CD4-positive, CD25-positive, alpha-beta regulatory T cell (primary cell): Measurements from ENCODE around the gene MAP3K14. TPM values are rescaled to one million over a fixed set of nuclear protein-coding genes. Genes with fewer than 3 reads are reported as not detected.
"Not testable (repeated sequence)": the region's sequence is repeated elsewhere in the genome, so short reads cannot be mapped to it uniquely, and the experiment has no call there.

Source experiments
- ATAC-seq, 2 donors: fragments of 150-1000 bp; cut with Tn5 transposase; one replicate each; pipeline ENCODE4 v1.10.0; 2021; ENCODE audit warnings: low read depth in 2 of 2, moderate number of reproducible peaks in 2 of 2, moderate library complexity in 1 of 2
- DNase-seq, 3 donors: peaks; one replicate each; pipeline versions ENCODE4 v3.0.0 to v3.0.0-alpha.2; 2012 to 2022; ENCODE audit warnings: mixed read lengths in 1 of 3
- H3K27ac ChIP-seq: one replicate; pipeline ENCODE4 v1.7.0; 2013; ENCODE audit warnings: mild to moderate bottlenecking, low read length; ENCODE audit not compliant: insufficient read depth, poor library complexity, severe bottlenecking
- H3K27me3 ChIP-seq: one replicate; pipeline ENCODE4 v1.7.0; 2013; ENCODE audit warnings: low read length; ENCODE audit not compliant: control insufficient read depth, insufficient read depth
- H3K36me3 ChIP-seq: one replicate; pipeline ENCODE4 v1.7.0; 2013; ENCODE audit warnings: mild to moderate bottlenecking, low read length, moderate library complexity; ENCODE audit not compliant: control insufficient read depth, insufficient read depth
- H3K4me1 ChIP-seq: 2 replicates; pipeline ENCODE4 v1.7.0; 2013; ENCODE audit warnings: mild to moderate bottlenecking, low read length; ENCODE audit not compliant: insufficient read depth, control insufficient read depth, poor library complexity, severe bottlenecking
- H3K4me3 ChIP-seq: one replicate; pipeline ENCODE4 v1.7.0; 2013; ENCODE audit warnings: low read depth, mild to moderate bottlenecking, low read length, moderate library complexity
- H3K9me3 ChIP-seq, 2 experiments: 1 replicate in 1 of 2; 2 replicates in 1 of 2; pipeline ENCODE4 v1.7.0; 2013; ENCODE audit warnings: low read length in 2 of 2, mild to moderate bottlenecking in 1 of 2, moderate library complexity in 1 of 2; ENCODE audit not compliant: control insufficient read depth in 2 of 2
- H3K27ac Mint-ChIP-seq, 3 donors: one replicate each; pipeline ENCODE4 v1.8.0; 2020 to 2022; ENCODE audit warnings: mild to moderate bottlenecking in 3 of 3, mixed read lengths in 3 of 3, moderate library complexity in 2 of 3
- H3K27me3 Mint-ChIP-seq: one replicate; pipeline ENCODE4 v1.8.0; 2022; ENCODE audit warnings: mild to moderate bottlenecking, mixed read lengths
- H3K36me3 Mint-ChIP-seq: one replicate; pipeline ENCODE4 v1.8.0; 2020; ENCODE audit warnings: mixed read lengths
- H3K4me1 Mint-ChIP-seq, 4 donors: one replicate each; pipeline ENCODE4 v1.8.0; 2020 to 2022; ENCODE audit warnings: mixed read lengths in 4 of 4, mild to moderate bottlenecking in 1 of 4
- H3K4me3 Mint-ChIP-seq, 4 donors: one replicate each; pipeline ENCODE4 v1.8.0; 2020 to 2022; ENCODE audit warnings: mild to moderate bottlenecking in 4 of 4, mixed read lengths in 4 of 4, moderate library complexity in 3 of 4
- H3K9me3 Mint-ChIP-seq, 7 donors: one replicate each; pipeline ENCODE4 v1.8.0; 2020 to 2022; ENCODE audit warnings: mixed read lengths in 7 of 7, mild to moderate bottlenecking in 3 of 7, moderate library complexity in 2 of 7
- polyA plus RNA-seq, 4 donors: library from polyadenylated mRNA; unstranded; fragments of 300-500 nt; fragmentation: Illumina TruSeq; gene quantifications; one replicate each; pipeline ENCODE4 v1.2.3, GENCODE V29; 2021
- total RNA-seq: library from RNA; stranded (reverse); gene quantifications from one replicate; pipeline ENCODE4 v1.2.3, GENCODE V29; 2022

MAP3K14 gene
- total and polyA plus RNA-seq, 5 donors from 2014 or later = 5.9 to 61.3 (median 7.2) TPM

GRCh38 chr17:45343967-45344664, 27.3 kb upstream of the MAP3K14 start:
- DNase-seq, H3K9me3 ChIP-seq, H3K36me3 ChIP-seq, H3K4me3 Mint-ChIP-seq, H3K36me3 Mint-ChIP-seq, H3K27me3 ChIP-seq, H3K9me3 Mint-ChIP-seq, H3K4me1 Mint-ChIP-seq, ATAC-seq, H3K4me3 ChIP-seq, H3K27ac ChIP-seq, H3K4me1 ChIP-seq: not testable (repeated sequence)
- Mint-ChIP-seq H3K27me3 (peaks cover 19% of the 10 kb centered on the region), H3K27ac (peak overlapping the region in 1 of 3 donors; percentile 67)

GRCh38 chr17:45342871-45343526, 26.2 kb upstream of the MAP3K14 start:
- no peaks in the 10 kb centered on the region for H3K27me3 ChIP-seq
- ATAC-seq (no peak), DNase-seq (no peak)
- no peaks in the 10 kb centered on the region for H3K9me3 ChIP-seq
- Mint-ChIP-seq H3K36me3 (no peaks in the 10 kb centered on the region), H3K4me1 (no peaks in the 10 kb centered on the region), H3K27me3 (peaks cover 11% of the 10 kb centered on the region), H3K4me3 (no peak overlapping the region), H3K9me3 (no peaks in the 10 kb centered on the region), H3K27ac (no peak overlapping the region)
- H3K27ac ChIP-seq = no peak overlapping the region
- no peak overlapping the region for H3K4me3 ChIP-seq
- no peaks in the 10 kb centered on the region for H3K4me1 ChIP-seq
- H3K36me3 ChIP-seq = no peaks in the 10 kb centered on the region

- no peaks in the 10 kb centered on the region for H3K36me3 ChIP-seq
- no peak for ATAC-seq
- H3K9me3 Mint-ChIP-seq = no peaks in the 10 kb centered on the region
- no peaks in the 10 kb centered on the region for H3K4me1 Mint-ChIP-seq
- H3K27me3 ChIP-seq = no peaks in the 10 kb centered on the region
- H3K4me3 Mint-ChIP-seq = no peak overlapping the region
- DNase-seq = no peak
- no peaks in the 10 kb centered on the region for H3K4me1 ChIP-seq
- H3K9me3 ChIP-seq = no peaks in the 10 kb centered on the region
- no peaks in the 10 kb centered on the region for H3K36me3 Mint-ChIP-seq
- H3K27ac ChIP-seq = no peak overlapping the region
- peaks cover 8% of the 10 kb centered on the region for H3K27me3 Mint-ChIP-seq
- H3K27ac Mint-ChIP-seq = peak overlapping the region in 1 of 3 donors; percentile 86
- H3K4me3 ChIP-seq = no peak overlapping the region
Observed at GRCh38 chr17:45342306-45342705, 25.5 kb upstream of the MAP3K14 start.

- DNase-seq (no peak), ATAC-seq (no peak)
- H3K4me1 ChIP-seq = no peaks in the 10 kb centered on the region
- H3K4me3 ChIP-seq = no peak overlapping the region
- Mint-ChIP-seq H3K4me1 (no peaks in the 10 kb centered on the region), H3K36me3 (no peaks in the 10 kb centered on the region), H3K27ac (no peak overlapping the region), H3K4me3 (no peak overlapping the region), H3K9me3 (no peaks in the 10 kb centered on the region), H3K27me3 (peaks cover 8% of the 10 kb centered on the region)
- no peak overlapping the region for H3K27ac ChIP-seq
- no peaks in the 10 kb centered on the region for H3K9me3 ChIP-seq
- no peaks in the 10 kb centered on the region for H3K36me3 ChIP-seq
- H3K27me3 ChIP-seq = no peaks in the 10 kb centered on the region
Observed at GRCh38 chr17:45341533-45342158, 24.8 kb upstream of the MAP3K14 start.

GRCh38 chr17:45339646-45340605, 23.1 kb upstream of the MAP3K14 start:
- H3K27ac ChIP-seq = no peak overlapping the region
- Mint-ChIP-seq H3K27ac (no peak overlapping the region), H3K36me3 (no peaks in the 10 kb centered on the region), H3K9me3 (no peaks in the 10 kb centered on the region), H3K4me1 (no peaks in the 10 kb centered on the region), H3K27me3 (peaks cover 4% of the 10 kb centered on the region), H3K4me3 (no peak overlapping the region)
- no peaks in the 10 kb centered on the region for H3K27me3 ChIP-seq
- DNase-seq (no peak), ATAC-seq (no peak)
- no peaks in the 10 kb centered on the region for H3K4me1 ChIP-seq
- H3K9me3 ChIP-seq = no peaks in the 10 kb centered on the region
- no peak overlapping the region for H3K4me3 ChIP-seq
- H3K36me3 ChIP-seq = no peaks in the 10 kb centered on the region

GRCh38 chr17:45338996-45339535, 22.2 kb upstream of the MAP3K14 start:
- no peak overlapping the region for H3K4me3 Mint-ChIP-seq
- Histone ChIP-seq H3K27ac (no peak overlapping the region), H3K36me3 (no peaks in the 10 kb centered on the region), H3K4me1 (no peaks in the 10 kb centered on the region), H3K9me3 (no peaks in the 10 kb centered on the region), H3K27me3 (no peaks in the 10 kb centered on the region), H3K4me3 (no peak overlapping the region)
- ATAC-seq (no peak), DNase-seq (no peak)
- no peaks in the 10 kb centered on the region for H3K9me3 Mint-ChIP-seq
- H3K27me3 Mint-ChIP-seq = peaks cover 4% of the 10 kb centered on the region
- no peaks in the 10 kb centered on the region for H3K36me3 Mint-ChIP-seq
- H3K4me1 Mint-ChIP-seq = no peaks in the 10 kb centered on the region
- no peak overlapping the region for H3K27ac Mint-ChIP-seq

- H3K4me1 ChIP-seq = no peaks in the 10 kb centered on the region
- no peaks in the 10 kb centered on the region for H3K27me3 ChIP-seq
- Mint-ChIP-seq H3K4me1 (no peaks in the 10 kb centered on the region), H3K4me3 (no peak overlapping the region), H3K27ac (peak overlapping the region in 1 of 3 donors; percentile 65), H3K9me3 (no peaks in the 10 kb centered on the region), H3K36me3 (no peaks in the 10 kb centered on the region), H3K27me3 (no peaks in the 10 kb centered on the region)
- H3K36me3 ChIP-seq = no peaks in the 10 kb centered on the region
- H3K27ac ChIP-seq = no peak overlapping the region
- no peak overlapping the region for H3K4me3 ChIP-seq
- no peak for DNase-seq
- ATAC-seq = no peak
- no peaks in the 10 kb centered on the region for H3K9me3 ChIP-seq
Observed at GRCh38 chr17:45338023-45338781, 21.4 kb upstream of the MAP3K14 start.
